A549 (cell line): ENCODE results near the gene IL12RB2. TPM values are rescaled to one million over a fixed set of nuclear protein-coding genes. Genes with fewer than 3 reads are reported as not detected.

Experiments used
- ATAC-seq, 2 experiments: fragments of 200-7000 bp in 1 of 2; fragments of >200 bp in 1 of 2; cut with Nextera tagmentation in 1 of 2; cut with Tn5 transposase in 1 of 2; 3 replicates each; pipeline versions ENCODE4 v1.8.0 to v1.9.1; 2018 to 2020; ENCODE audit warnings: mild to moderate bottlenecking in 1 of 2, moderate library complexity in 1 of 2
- CTCF ChIA-PET: fragments of 300-600 bp; sonication (Branson Sonifier 250); formaldehyde crosslinking; extraction: SDS; loops from one replicate; lab custom pipeline; 2021; ENCODE audit warnings: antibody characterized with exemption, inconsistent platforms; lab: Yijun Ruan, JAX
- POLR2A ChIA-PET: fragments of 350-600 bp; formaldehyde crosslinking; extraction: SDS; loops from one replicate; lab custom pipeline; 2021; ENCODE audit warnings: antibody characterized with exemption, inconsistent platforms; lab: Yijun Ruan, JAX
- DNase-seq, 2 experiments: peaks; one replicate each; pipeline versions ENCODE4 v3.0.0 to v3.0.0-alpha.2; 2011 to 2016; ENCODE audit warnings: low read depth in 1 of 2, low spot score in 1 of 2
- FAIRE-seq: peaks from 2 replicates; lab custom pipeline; 2011; peaks lifted over from hg19 to GRCh38; lab: Jason Lieb, UNC
- H3K27ac ChIP-seq, 2 experiments: fragments of >200 bp; sonication (Bioruptor Twin); formaldehyde crosslinking; 3 replicates each; pipeline ENCODE4 v1.5.1; 2016 to 2017
- H3K4me1 ChIP-seq: fragments of >200 bp; sonication (Bioruptor Twin); formaldehyde crosslinking; 3 replicates; pipeline ENCODE4 v1.6.1; 2016
- H3K4me2 ChIP-seq: fragments of >200 bp; sonication (Bioruptor Twin); formaldehyde crosslinking; 3 replicates; pipeline ENCODE4 v1.6.1; 2016
- H3K4me3 ChIP-seq: fragments of >200 bp; sonication (Bioruptor Twin); formaldehyde crosslinking; 3 replicates; pipeline ENCODE4 v1.5.1; 2016
- H3K9me3 ChIP-seq: fragments of >200 bp; sonication (Bioruptor Twin); formaldehyde crosslinking; 3 replicates; pipeline ENCODE4 v1.6.1; 2016
- CBX8 ChIP-seq: fragments of 200-600 bp; sonication (generic); IDR thresholded peaks from 2 replicates; pipeline ENCODE4 v1.6.1; 2016
- ESRRA ChIP-seq: fragments of 150-350 bp; IDR thresholded peaks from 2 replicates; pipeline ENCODE4 v1.6.1; 2014; ENCODE audit warnings: mild to moderate bottlenecking, low read length, borderline replicate concordance
- FOSL2 ChIP-seq, 2 experiments: fragments of 450-650 bp in 1 of 2; fragments of >200 bp in 1 of 2; sonication (Bioruptor Twin) in 1 of 2; formaldehyde crosslinking; IDR thresholded peaks; 2 replicates each; pipeline versions ENCODE4 v1.5.0 to v1.6.1; 2016 to 2020; ENCODE audit warnings: mild to moderate bottlenecking in 1 of 2, moderate library complexity in 1 of 2
- HOXA7 ChIP-seq: fragments of 250-450 bp; sonication (Bioruptor Pico); IDR thresholded peaks from 2 replicates; pipeline ENCODE4 v1.5.0; 2020; ENCODE audit warnings: mild to moderate bottlenecking, moderate library complexity
- JUN ChIP-seq, 2 experiments: fragments of >200 bp; sonication (Bioruptor Twin); formaldehyde crosslinking; IDR thresholded peaks; 2 replicates in 1 of 2; 3 replicates in 1 of 2; pipeline ENCODE4 v1.6.1; 2016 to 2017
- KDM1A ChIP-seq: fragments of 200-600 bp; sonication (generic); IDR thresholded peaks from 2 replicates; pipeline ENCODE4 v1.6.1; 2016; ENCODE audit warnings: low read depth, mild to moderate bottlenecking
- MAZ ChIP-seq: fragments of 150-350 bp; IDR thresholded peaks from 2 replicates; pipeline ENCODE4 v1.6.1; 2014; ENCODE audit warnings: antibody characterized with exemption, low read depth, low read length, borderline replicate concordance
- MYC ChIP-seq: IDR thresholded peaks from 2 replicates; pipeline ENCODE4 v1.6.1; 2012; ENCODE audit warnings: mild to moderate bottlenecking, inconsistent platforms, low read length, improper control_type of control experiment, borderline replicate concordance
- PHF8 ChIP-seq: fragments of 200-600 bp; sonication (generic); IDR thresholded peaks from 2 replicates; pipeline ENCODE4 v1.6.1; 2016; ENCODE audit warnings: low read depth, mild to moderate bottlenecking, antibody characterized with exemption, moderate library complexity, borderline replicate concordance
- POLR2A ChIP-seq: IDR thresholded peaks from 2 replicates; pipeline ENCODE4 v1.6.1; 2012; ENCODE audit warnings: mild to moderate bottlenecking, low read length
- POLR2AphosphoS2 ChIP-seq: conservative IDR thresholded peaks from 2 replicates; pipeline ENCODE4 v1.6.1; 2012; ENCODE audit warnings: low read length, improper control_type of control experiment, inconsistent platforms
- RAD21 ChIP-seq, 2 experiments: fragments of >200 bp in 1 of 2; sonication (Bioruptor Twin) in 1 of 2; formaldehyde crosslinking in 1 of 2; IDR thresholded peaks in 1 of 2; conservative IDR thresholded peaks in 1 of 2; 2 replicates in 1 of 2; 3 replicates in 1 of 2; pipeline ENCODE4 v1.6.1; 2012 to 2018; ENCODE audit warnings: inconsistent platforms in 1 of 2
- RCOR1 ChIP-seq: fragments of 150-350 bp; IDR thresholded peaks from 2 replicates; pipeline ENCODE4 v1.6.1; 2014; ENCODE audit warnings: antibody characterized with exemption, low read length, low read depth
- RFX5 ChIP-seq: fragments of 450-650 bp; IDR thresholded peaks from 2 replicates; pipeline ENCODE4 v1.7.1; 2014; ENCODE audit warnings: antibody characterized with exemption, mild to moderate bottlenecking, moderate library complexity
- RNF2 ChIP-seq: fragments of 200-600 bp; sonication (generic); IDR thresholded peaks from 2 replicates; pipeline ENCODE4 v1.6.1; 2016; ENCODE audit warnings: low read depth, mild to moderate bottlenecking, antibody characterized with exemption, moderate library complexity, borderline replicate concordance
- SMC3 ChIP-seq: fragments of >200 bp; sonication (Bioruptor Twin); formaldehyde crosslinking; IDR thresholded peaks from 3 replicates; pipeline ENCODE4 v1.6.1; 2018; ENCODE audit warnings: inconsistent platforms
- SREBF2 ChIP-seq: fragments of 450-650 bp; IDR thresholded peaks from 2 replicates; pipeline ENCODE4 v1.6.1; 2014; ENCODE audit warnings: mild to moderate bottlenecking, moderate library complexity
- TFCP2L1 ChIP-seq: fragments of 250-450 bp; sonication (Bioruptor Pico); IDR thresholded peaks from 2 replicates; pipeline ENCODE4 v1.5.0; 2021; ENCODE audit warnings: mild to moderate bottlenecking
- TP53 ChIP-seq: fragments of 250-450 bp; sonication (Bioruptor Pico); IDR thresholded peaks from 2 replicates; pipeline ENCODE4 v1.5.0; 2021; ENCODE audit warnings: mild to moderate bottlenecking, moderate library complexity
- whole genome bisulfite sequencing: methylation state at CpG from one replicate; pipeline ENCODE4 v1.1.6; 2017; ENCODE audit errors: missing lambda C conversion rate; 5-methylcytosine and 5-hydroxymethylcytosine counted together
- polyA plus RNA-seq, 4 experiments: library from polyadenylated mRNA; depleted of rRNA in 3 of 4; stranded (reverse); fragments of >200 nt; fragmentation: RNase III in 1 of 4; extraction: RNeasy Plus Mini Kit Qiagen cat#74134 plus additional on column Dnase treatment in 1 of 4; gene quantifications; 2 replicates in 3 of 4; 3 replicates in 1 of 4; pipeline ENCODE4 v1.2.3, GENCODE V29; 2011 to 2017
- TF ChIP-seq, protein P1 (sequence below): fragments of 250-450 bp; sonication (Bioruptor Pico); IDR thresholded peaks from 2 replicates; pipeline ENCODE4 v1.5.0; 2020; ENCODE audit warnings: low read depth, mild to moderate bottlenecking, moderate library complexity
- TF ChIP-seq, protein P2 (sequence below): fragments of 150-350 bp; IDR thresholded peaks from 2 replicates; pipeline ENCODE4 v1.6.1; 2014; ENCODE audit warnings: low read depth, mild to moderate bottlenecking, low read length
- TF ChIP-seq, protein P3 (sequence below): IDR thresholded peaks from 2 replicates; pipeline ENCODE4 v1.6.1; 2012; ENCODE audit warnings: low read depth, borderline replicate concordance
- TF ChIP-seq, protein P4 (sequence below): fragments of 450-650 bp; IDR thresholded peaks from 2 replicates; pipeline ENCODE4 v1.6.1; 2014; ENCODE audit warnings: antibody characterized with exemption
- TF ChIP-seq, protein P5 (sequence below): fragments of 200-600 bp; sonication (generic); IDR thresholded peaks from 2 replicates; pipeline ENCODE4 v1.6.1; 2016; ENCODE audit warnings: antibody characterized with exemption, mild to moderate bottlenecking, moderate library complexity
- TF ChIP-seq, protein P6 (sequence below): IDR thresholded peaks from 2 replicates; pipeline ENCODE4 v1.6.1; 2012
- TF ChIP-seq, protein P7 (sequence below): fragments of >200 bp; sonication (Bioruptor Twin); formaldehyde crosslinking; IDR thresholded peaks from 3 replicates; pipeline ENCODE4 v1.6.1; 2016

The IL12RB2 gene
- polyA plus RNA-seq, 2 of the 4 experiments (the other 2 are of a cell fraction), result not detected

DNA sequence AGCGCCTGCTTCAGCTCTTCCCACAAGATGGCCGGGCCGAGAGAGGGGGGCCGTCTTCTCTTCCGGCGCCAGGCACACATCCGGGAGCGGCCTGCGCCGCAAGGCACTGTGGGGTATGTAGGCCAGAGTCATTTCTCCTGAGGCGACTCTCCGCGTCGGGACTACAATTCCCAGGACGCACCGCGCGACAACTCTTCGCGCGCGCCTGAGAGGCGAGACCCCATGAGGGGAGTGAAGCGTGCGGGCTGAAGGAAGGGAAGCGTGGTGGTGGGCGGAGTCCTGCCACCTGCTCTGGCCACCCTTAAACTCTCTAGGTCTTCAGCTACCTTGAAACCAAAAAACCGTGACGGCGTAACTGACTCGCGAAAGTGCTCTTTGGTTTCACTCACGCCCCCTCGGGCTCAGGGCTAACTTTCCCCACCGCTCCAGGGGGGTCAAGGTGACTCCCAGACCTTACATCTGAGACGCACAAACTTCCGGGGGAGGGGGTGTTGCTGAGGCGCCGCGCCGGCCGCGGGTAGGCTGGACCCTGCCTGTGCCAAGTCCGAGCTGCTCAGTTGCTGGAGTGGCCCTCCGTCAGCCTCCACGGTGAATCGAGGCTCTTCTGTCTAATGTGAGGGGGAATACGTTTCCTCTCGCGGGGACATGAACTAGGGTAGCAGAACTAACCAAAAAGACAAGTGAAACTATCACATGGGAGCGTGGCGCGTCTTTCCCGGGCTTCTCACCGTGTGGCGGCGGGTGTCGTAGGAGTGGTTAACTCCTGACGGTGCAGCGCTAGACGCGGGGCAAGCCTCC is 122.9 kb downstream of the IL12RB2 start, which contains the start of gene SERBP1:
Gene SERBP1 (minus strand): TSS at position 45 of the 798 bp plus-strand sequence. CDS start 102 bp downstream, outside the sequence.
- peak; percentile 94 to 95 for ATAC-seq
- DNase-seq, result peak; percentile 79 to 97

More for the DNA sequence above, 122.9 kb downstream of the IL12RB2 start, which contains the start of gene SERBP1:
- no peaks in the 10 kb centered on the region for H3K9me3 ChIP-seq
- ChIA-PET CTCF (interaction anchor here (1.1 to 1.3 kb wide), 2 partner anchors 24 to 70 kb away, joined by 3 read pairs; no protein-coding TSS in a partner anchor), POLR2A (interaction anchor here (1.0 to 1.5 kb wide), 2 partner anchors 11 to 15 kb away, joined by 4 to 6 read pairs; no protein-coding TSS in a partner anchor)
- H3K27ac ChIP-seq, result peak within 1 kb of the TSS; percentile 92 to 96
- no peak for TF ChIP-seq RCOR1
- no peak for TF ChIP-seq RFX5
- TF ChIP-seq RNF2, result no peak
- TF ChIP-seq, protein P1, sequence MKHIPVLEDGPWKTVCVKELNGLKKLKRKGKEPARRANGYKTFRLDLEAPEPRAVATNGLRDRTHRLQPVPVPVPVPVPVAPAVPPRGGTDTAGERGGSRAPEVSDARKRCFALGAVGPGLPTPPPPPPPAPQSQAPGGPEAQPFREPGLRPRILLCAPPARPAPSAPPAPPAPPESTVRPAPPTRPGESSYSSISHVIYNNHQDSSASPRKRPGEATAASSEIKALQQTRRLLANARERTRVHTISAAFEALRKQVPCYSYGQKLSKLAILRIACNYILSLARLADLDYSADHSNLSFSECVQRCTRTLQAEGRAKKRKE, result no peak
- no peak for TF ChIP-seq POLR2AphosphoS2
- TF ChIP-seq SREBF2, result no peak
- TF ChIP-seq MYC, result peak; percentile 95; the same call in 1 of the 2 replicates
- TF ChIP-seq ESRRA, result 0 out of 2 replicates have a peak, but pooled peaks have one; percentile 9
- TF ChIP-seq, protein P2, sequence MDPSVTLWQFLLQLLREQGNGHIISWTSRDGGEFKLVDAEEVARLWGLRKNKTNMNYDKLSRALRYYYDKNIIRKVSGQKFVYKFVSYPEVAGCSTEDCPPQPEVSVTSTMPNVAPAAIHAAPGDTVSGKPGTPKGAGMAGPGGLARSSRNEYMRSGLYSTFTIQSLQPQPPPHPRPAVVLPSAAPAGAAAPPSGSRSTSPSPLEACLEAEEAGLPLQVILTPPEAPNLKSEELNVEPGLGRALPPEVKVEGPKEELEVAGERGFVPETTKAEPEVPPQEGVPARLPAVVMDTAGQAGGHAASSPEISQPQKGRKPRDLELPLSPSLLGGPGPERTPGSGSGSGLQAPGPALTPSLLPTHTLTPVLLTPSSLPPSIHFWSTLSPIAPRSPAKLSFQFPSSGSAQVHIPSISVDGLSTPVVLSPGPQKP, result no peak
- TF ChIP-seq, protein P3, sequence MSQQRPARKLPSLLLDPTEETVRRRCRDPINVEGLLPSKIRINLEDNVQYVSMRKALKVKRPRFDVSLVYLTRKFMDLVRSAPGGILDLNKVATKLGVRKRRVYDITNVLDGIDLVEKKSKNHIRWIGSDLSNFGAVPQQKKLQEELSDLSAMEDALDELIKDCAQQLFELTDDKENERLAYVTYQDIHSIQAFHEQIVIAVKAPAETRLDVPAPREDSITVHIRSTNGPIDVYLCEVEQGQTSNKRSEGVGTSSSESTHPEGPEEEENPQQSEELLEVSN, result peak; percentile 55; the same call in 1 of the 2 replicates
- no peak for TF ChIP-seq CBX8
- TF ChIP-seq FOSL2 (IDR thresholded peaks at IDR 0.05), result no peak
- no peak for TF ChIP-seq FOSL2 (CRISPR knock-in tag; IDR thresholded peaks at IDR 0.05)
- peak in 1 of 2 experiments; percentile 83; a peak in 4 of 5 replicates for TF ChIP-seq JUN (IDR thresholded peaks at IDR 0.05)
- no peak for TF ChIP-seq RAD21 (conservative IDR thresholded peaks at IDR 0.05 in 1 of 2, IDR thresholded peaks at IDR 0.05 in 1 of 2)
- TF ChIP-seq, protein P4, sequence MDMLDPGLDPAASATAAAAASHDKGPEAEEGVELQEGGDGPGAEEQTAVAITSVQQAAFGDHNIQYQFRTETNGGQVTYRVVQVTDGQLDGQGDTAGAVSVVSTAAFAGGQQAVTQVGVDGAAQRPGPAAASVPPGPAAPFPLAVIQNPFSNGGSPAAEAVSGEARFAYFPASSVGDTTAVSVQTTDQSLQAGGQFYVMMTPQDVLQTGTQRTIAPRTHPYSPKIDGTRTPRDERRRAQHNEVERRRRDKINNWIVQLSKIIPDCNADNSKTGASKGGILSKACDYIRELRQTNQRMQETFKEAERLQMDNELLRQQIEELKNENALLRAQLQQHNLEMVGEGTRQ, result 0 out of 2 replicates have a peak, but pooled peaks have one; percentile 6
- TF ChIP-seq, protein P5, sequence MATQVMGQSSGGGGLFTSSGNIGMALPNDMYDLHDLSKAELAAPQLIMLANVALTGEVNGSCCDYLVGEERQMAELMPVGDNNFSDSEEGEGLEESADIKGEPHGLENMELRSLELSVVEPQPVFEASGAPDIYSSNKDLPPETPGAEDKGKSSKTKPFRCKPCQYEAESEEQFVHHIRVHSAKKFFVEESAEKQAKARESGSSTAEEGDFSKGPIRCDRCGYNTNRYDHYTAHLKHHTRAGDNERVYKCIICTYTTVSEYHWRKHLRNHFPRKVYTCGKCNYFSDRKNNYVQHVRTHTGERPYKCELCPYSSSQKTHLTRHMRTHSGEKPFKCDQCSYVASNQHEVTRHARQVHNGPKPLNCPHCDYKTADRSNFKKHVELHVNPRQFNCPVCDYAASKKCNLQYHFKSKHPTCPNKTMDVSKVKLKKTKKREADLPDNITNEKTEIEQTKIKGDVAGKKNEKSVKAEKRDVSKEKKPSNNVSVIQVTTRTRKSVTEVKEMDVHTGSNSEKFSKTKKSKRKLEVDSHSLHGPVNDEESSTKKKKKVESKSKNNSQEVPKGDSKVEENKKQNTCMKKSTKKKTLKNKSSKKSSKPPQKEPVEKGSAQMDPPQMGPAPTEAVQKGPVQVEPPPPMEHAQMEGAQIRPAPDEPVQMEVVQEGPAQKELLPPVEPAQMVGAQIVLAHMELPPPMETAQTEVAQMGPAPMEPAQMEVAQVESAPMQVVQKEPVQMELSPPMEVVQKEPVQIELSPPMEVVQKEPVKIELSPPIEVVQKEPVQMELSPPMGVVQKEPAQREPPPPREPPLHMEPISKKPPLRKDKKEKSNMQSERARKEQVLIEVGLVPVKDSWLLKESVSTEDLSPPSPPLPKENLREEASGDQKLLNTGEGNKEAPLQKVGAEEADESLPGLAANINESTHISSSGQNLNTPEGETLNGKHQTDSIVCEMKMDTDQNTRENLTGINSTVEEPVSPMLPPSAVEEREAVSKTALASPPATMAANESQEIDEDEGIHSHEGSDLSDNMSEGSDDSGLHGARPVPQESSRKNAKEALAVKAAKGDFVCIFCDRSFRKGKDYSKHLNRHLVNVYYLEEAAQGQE, result peak; percentile 51
- TF ChIP-seq SMC3, result no peak
- TF ChIP-seq POLR2A, result peak; percentile 80
- TF ChIP-seq PHF8, result peak; percentile 59; the same call in 1 of the 2 replicates
- no peak for TF ChIP-seq TFCP2L1 (CRISPR knock-in tag)
- TF ChIP-seq HOXA7 (CRISPR knock-in tag), result no peak
- TF ChIP-seq, protein P6, sequence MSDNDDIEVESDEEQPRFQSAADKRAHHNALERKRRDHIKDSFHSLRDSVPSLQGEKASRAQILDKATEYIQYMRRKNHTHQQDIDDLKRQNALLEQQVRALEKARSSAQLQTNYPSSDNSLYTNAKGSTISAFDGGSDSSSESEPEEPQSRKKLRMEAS, result peak; percentile 85
- no peak for TF ChIP-seq KDM1A
- TF ChIP-seq MAZ, result no peak
- no peak for TF ChIP-seq TP53
- TF ChIP-seq, protein P7, sequence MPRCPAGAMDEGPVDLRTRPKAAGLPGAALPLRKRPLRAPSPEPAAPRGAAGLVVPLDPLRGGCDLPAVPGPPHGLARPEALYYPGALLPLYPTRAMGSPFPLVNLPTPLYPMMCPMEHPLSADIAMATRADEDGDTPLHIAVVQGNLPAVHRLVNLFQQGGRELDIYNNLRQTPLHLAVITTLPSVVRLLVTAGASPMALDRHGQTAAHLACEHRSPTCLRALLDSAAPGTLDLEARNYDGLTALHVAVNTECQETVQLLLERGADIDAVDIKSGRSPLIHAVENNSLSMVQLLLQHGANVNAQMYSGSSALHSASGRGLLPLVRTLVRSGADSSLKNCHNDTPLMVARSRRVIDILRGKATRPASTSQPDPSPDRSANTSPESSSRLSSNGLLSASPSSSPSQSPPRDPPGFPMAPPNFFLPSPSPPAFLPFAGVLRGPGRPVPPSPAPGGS, result peak; percentile 22; the same call in 1 of the 3 replicates
- 1% methylated on average over 40 of the region's 62 CpGs for WGBS
- peak within 1 kb of the TSS; percentile 84 for H3K4me2 ChIP-seq
- H3K4me1 ChIP-seq, result peaks cover 26% of the 10 kb centered on the region
- peak within 1 kb of the TSS; percentile 84 for H3K4me3 ChIP-seq
- FAIRE-seq, result no peak
